GM10266 (cell line): ENCODE results near the gene RTF2.
"Not testable (repeated sequence)": the region's sequence is repeated elsewhere in the genome, so short reads cannot be mapped to it uniquely, and the experiment has no call there.

Source experiments
- DNase-seq: peaks from one replicate; pipeline ENCODE4 v3.0.0; 2012; ENCODE audit errors: extremely low spot score
- CTCF ChIP-seq: IDR thresholded peaks from 2 replicates; pipeline ENCODE4 v1.5.1; 2012; ENCODE audit warnings: mild to moderate bottlenecking, low read depth; ENCODE audit not compliant: control insufficient read depth, insufficient read depth; ENCODE audit errors: missing control alignments

The RTF2 gene

GRCh38 chr20:56519551-56519950 is 51.1 kb downstream of the RTF2 start:
- no peak for TF ChIP-seq CTCF
- no peak for DNase-seq

- no peak for DNase-seq
- no peak for TF ChIP-seq CTCF
Measured at GRCh38 chr20:56520180-56520579, 51.8 kb downstream of the RTF2 start.

GRCh38 chr20:56520746-56521354 is 52.4 kb downstream of the RTF2 start:
- not testable (repeated sequence) for DNase-seq

- TF ChIP-seq CTCF = no peak
- no peak for DNase-seq
Measured at GRCh38 chr20:56522311-56522710, 53.9 kb downstream of the RTF2 start.

DNA sequence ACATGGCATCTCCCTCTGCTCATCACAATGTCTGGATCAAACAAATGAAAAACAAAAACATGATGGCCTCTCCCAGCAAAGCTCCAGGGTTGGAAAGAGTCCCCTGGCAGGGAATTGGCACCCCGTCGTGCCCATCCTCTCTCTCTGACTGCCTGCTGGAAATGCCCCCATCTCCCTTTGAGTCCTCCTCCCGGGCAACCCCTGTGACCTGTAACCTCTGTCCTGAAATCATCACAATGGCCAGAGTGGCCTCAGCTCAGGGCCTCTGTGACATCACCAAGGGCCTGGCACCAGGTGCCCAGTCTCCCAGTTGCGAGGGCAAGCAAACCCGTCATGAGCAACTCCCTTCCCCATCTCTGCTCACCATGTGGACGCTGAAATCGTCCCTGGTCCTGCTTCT is 56.0 kb downstream of the RTF2 start, which contains the start of gene FAM209A:
Gene FAM209A (plus strand): TSS at position 301 of the 400 bp plus-strand sequence. CDS start 65 bp downstream, at position 366.
- not testable (repeated sequence) for DNase-seq

- TF ChIP-seq CTCF = no peak
- DNase-seq = no peak
Measured at GRCh38 chr20:56527521-56527920, 59.1 kb downstream of the RTF2 start.

- not testable (repeated sequence) for DNase-seq
Measured at GRCh38 chr20:56532946-56533345, 64.5 kb downstream of the RTF2 start, which contains the start of gene FAM209B. FAM209B (plus strand) TSS chr20:56533246; CDS start chr20:56533342, 96 bp downstream.

- no peak for DNase-seq
- no peak for TF ChIP-seq CTCF
Measured at GRCh38 chr20:56537997-56538396, 69.6 kb downstream of the RTF2 start.

GRCh38 chr20:56540415-56540814 is 72.0 kb downstream of the RTF2 start:
- DNase-seq = no peak
- TF ChIP-seq CTCF = no peak
